NCI-H2107 treated with DMSO at 0.1 percent for 48 hours (cell line): ENCODE results near the gene GJB4.
"Not testable (repeated sequence)": the region's sequence is repeated elsewhere in the genome, so short reads cannot be mapped to it uniquely, and the experiment has no call there.

ENCODE experiments used
- DNase-seq: peaks from one replicate; lab custom pipeline; 2025; ENCODE audit not compliant: unreplicated experiment; lab: John Stamatoyannopoulos, UW

GJB4 gene

DNA sequence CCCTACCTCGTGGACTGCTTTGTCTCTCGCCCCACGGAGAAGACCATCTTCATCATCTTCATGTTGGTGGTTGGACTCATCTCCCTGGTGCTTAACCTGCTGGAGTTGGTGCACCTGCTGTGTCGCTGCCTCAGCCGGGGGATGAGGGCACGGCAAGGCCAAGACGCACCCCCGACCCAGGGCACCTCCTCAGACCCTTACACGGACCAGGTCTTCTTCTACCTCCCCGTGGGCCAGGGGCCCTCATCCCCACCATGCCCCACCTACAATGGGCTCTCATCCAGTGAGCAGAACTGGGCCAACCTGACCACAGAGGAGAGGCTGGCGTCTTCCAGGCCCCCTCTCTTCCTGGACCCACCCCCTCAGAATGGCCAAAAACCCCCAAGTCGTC is 35.2 kb downstream of the GJB4 start:
- DNase-seq: no peak

DNA sequence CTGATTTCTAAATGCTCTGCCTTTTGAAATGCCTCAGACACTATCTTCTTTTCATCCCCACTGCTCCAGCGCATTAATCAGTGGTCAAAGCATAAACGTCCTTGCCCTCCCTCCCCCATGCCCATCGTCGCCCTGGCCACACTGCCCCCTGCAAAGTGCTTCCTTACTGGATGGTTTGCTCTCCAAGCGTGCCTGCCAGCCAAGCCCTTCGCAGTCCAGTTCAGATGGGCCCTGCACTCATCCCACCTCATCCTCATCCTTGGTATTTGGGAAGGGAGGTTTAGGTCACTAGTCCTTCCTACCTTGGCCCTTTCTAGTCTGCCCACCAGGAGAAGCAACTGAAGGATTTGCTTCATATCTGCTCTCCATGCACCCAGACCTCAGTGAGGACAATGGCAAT is 36.4 kb downstream of the GJB4 start:
- DNase-seq: no peak

DNA sequence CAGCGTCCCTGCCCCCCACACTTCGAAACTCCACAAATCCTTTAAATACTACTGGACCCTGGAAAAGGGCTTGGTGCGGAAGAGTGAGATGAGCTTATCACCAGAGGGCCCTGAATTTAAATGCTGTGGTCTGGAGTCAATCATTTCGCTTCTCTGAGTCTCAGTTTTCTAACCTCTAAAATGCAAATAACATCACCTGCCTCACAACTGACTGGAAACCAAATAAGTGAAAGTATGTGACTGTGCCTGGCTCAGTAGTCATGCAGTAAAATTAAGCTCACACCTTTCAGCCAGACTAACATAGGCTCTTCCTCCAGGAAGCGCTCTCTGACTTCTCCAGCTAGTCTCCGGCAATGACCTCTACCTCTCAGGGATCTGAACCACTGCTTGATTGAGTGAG is 37.5 kb downstream of the GJB4 start:
- no peak for DNase-seq

DNA sequence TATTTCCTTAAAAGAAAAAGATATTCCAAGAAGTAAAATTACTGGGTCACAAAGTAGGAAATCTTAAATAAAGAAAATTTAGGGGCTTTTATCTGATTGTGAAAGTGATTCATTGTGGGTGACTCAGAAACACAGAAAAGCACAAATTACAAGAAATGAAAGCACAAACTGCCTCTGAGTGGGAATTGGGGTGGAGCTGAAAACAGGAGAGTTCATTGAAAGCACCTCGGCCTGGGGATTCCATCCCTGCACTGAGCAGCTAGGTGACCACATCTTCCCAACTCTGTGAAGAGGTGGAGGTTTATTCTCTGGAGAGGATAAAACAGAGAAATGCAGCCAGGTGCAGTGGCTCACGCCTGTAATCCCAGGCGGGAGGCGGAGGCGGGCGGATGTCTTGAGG is 40.7 kb downstream of the GJB4 start:
- DNase-seq: no peak

DNA sequence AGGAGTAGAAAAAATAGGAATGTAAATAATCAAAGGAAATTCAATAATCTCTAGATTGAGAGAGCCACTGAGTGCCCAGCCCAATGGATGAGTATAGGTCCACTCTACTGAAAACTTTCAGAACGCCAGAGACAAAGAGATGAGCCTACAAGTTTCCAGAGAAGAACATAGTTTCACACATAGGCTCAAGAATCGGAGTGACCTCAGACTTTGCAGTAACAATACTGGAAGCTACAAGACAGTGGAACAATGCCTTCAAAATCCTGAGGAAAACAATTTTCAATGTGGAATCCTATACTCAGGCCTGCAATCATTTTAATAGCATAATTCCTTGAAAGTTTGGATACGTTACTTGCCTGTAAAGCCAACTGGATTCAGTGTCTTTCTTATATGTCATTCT is 44.2 kb downstream of the GJB4 start:
- DNase-seq: no peak

DNA sequence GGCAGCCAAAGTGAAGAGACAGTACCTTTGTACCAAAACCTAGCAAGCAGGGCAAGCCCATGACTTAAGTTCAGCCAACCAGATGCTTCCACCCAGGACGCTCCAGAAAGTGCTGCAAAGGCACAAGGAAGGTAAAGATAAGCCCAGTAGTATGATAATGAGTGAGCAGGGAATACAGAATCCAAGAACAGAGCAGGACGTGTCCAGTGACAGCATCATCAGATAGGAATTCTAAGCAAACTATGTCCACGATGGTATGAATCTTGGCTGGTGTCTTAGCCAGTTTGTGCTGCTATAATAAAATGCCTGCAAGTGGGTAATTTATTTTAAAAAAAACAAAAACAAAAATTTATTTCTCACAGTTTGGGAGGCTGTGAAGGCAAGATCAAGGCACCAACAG is 46.9 kb downstream of the GJB4 start:
- DNase-seq: no peak

DNA sequence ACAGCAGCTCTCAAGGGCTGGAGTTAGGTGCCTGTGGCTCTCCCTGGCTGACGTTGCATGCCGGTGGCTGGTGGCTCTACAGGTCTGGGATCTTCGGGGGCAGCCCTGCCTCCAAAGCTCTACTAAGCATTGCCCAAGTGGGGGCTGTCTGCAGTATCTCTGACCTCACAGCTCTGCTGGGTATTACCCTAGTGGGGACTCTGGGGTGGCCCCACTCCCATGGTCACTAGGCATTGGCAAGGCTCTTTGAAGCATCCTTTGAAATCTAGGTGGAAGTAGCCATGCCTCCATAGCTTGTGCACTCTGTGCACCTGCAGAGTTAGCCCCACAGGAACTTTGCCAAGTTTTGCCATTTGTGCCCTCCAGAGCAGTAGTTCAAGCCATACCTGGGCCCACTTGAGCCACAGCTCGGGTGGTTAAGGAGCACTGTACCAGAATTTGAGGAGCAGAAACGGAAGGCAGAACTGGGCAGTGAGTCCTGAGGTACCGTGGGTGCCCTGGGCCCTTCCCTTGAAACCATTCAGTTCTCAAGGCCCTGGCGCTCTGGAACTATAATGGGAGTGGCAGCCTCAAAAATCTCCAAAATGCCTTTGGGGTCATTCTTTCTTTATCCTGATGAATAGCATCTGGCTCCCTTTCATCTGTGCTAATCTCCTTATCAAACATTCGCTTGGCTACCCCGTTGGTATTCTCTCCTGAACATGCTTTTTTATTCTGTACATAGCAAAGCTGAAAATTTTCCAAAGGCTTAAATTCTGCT is 48.7 kb downstream of the GJB4 start:
- DNase-seq: no peak

DNA sequence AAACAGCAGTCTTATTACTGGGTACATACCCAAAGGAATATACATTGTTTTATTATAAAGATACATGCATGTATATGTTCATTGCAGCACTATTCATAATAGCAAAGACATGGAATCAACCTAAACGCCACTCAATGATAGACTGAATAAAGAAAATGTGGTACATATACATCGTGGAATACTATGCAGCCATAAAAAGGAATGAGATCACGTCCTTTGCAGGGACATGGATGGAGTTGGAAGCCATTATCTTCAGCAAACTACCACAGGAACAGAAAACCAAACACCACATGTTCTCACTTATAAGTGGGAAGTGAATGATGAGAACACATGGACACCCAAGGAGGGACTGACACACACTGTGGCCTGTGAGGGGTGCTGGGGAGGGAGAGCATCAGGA is 51.2 kb downstream of the GJB4 start:
- DNase-seq: not testable (repeated sequence)
